ENCODE measurements around the gene GADD45B.

The GADD45B gene

DNA sequence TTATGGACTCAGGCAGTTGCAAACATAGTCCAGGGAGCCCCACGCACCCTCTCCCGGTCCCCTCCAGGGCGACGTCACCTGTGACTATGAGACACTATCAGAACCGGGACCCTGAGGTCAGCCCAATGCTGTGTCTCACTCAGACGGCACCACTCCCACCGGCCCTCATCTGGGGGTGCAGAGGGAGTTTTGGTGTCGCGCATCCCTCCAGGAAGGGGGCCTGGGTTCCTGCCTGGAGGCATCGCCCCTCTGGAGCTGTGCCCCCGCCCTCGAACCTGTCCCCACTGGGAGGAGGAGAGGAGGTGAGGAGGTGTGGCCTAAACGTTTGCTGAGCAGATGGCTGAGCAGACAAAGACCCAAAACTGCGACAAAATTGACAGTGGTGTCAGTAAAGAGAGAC lies 51.2 kb downstream of the GADD45B start:
- Mint-ChIP-seq H3K27me3 (no peaks in the 10 kb centered on the region), H3K27ac (no peak overlapping the region), H3K9me3 (no peaks in the 10 kb centered on the region), H3K4me1 (ENCODE audit: low read depth in 2 of 2) (no peaks in the 10 kb centered on the region), H3K36me3 (ENCODE audit: insufficient read depth) (peaks cover 4% of the 10 kb centered on the region), H3K4me3 (no peak overlapping the region)
- no peak for ATAC-seq (replicated peaks)
- DNase-seq: no peak

DNA sequence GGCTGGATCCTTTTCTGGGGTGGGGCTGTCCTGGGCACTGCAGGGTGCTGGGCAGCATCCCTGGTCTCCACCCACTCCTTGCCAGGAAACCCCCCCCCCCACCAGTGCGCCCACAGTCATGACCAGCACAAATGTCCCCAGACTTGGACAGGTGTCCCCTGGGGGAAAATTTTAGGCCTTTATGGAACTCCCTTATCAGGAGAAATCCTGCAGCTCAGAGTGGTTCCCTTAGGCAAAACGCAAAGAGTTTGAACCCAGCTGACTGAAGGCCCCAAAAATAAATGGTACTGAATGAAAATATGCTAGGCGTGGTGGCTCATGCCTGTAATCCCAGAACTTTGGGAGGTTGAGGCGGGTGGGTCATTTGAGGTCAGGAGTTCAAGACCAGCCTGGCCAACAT lies 51.8 kb downstream of the GADD45B start:
- ATAC-seq (replicated peaks) (no peak), DNase-seq (no peak)
- Mint-ChIP-seq H3K4me3 (no peak overlapping the region), H3K36me3 (ENCODE audit: insufficient read depth) (peaks cover 4% of the 10 kb centered on the region), H3K27ac (no peak overlapping the region), H3K4me1 (ENCODE audit: low read depth in 2 of 2) (no peaks in the 10 kb centered on the region), H3K27me3 (no peaks in the 10 kb centered on the region), H3K9me3 (no peaks in the 10 kb centered on the region)

Data from effector memory CD8-positive, alpha-beta T cell (primary cell).